CD14-positive monocyte (primary cell): Measurements from ENCODE around the gene CELF4. TPM values are rescaled to one million over a fixed set of nuclear protein-coding genes. Genes with fewer than 3 reads are reported as not detected.

Experiments
- DNase-seq, 3 donors: peaks; one replicate each; pipeline ENCODE4 v3.0.0-alpha.2; 2011 to 2022
- H2AFZ ChIP-seq: 2 replicates; pipeline ENCODE4 v1.6.0; 2012; ENCODE audit warnings: mild to moderate bottlenecking, low read depth, low read length, inconsistent platforms; ENCODE audit not compliant: insufficient read depth, poor library complexity, severe bottlenecking
- H3K27ac ChIP-seq, 2 donors: 1 replicate in 1 of 2; 2 replicates in 1 of 2; pipeline ENCODE4 v1.5.1; 2012 to 2013; ENCODE audit warnings: low read length in 2 of 2, control low read depth in 1 of 2, inconsistent platforms in 1 of 2, low read depth in 1 of 2, mild to moderate bottlenecking in 1 of 2
- H3K27me3 ChIP-seq, 2 donors: one replicate each; pipeline versions ENCODE4 v1.6.0 to v1.6.1; 2011 to 2013; ENCODE audit warnings: low read length in 2 of 2; ENCODE audit not compliant: control insufficient read depth in 2 of 2, insufficient read depth in 2 of 2
- H3K36me3 ChIP-seq, 2 donors: replicated peaks in 1 of 2; 1 replicate in 1 of 2; 2 replicates in 1 of 2; pipeline versions ENCODE4 v1.5.1 to v1.6.1; 2012 to 2013; ENCODE audit warnings: low read length in 2 of 2, control low read depth in 1 of 2, inconsistent platforms in 1 of 2, mild to moderate bottlenecking in 1 of 2; ENCODE audit not compliant: insufficient read depth in 2 of 2, control insufficient read depth in 1 of 2
- H3K4me1 ChIP-seq, 2 donors: 1 replicate in 1 of 2; 2 replicates in 1 of 2; pipeline versions ENCODE4 v1.5.1 to v1.6.1; 2012 to 2013; ENCODE audit warnings: low read length in 2 of 2, control low read depth in 1 of 2, inconsistent platforms in 1 of 2, mild to moderate bottlenecking in 1 of 2, moderate library complexity in 1 of 2; ENCODE audit not compliant: insufficient read depth in 2 of 2, control insufficient read depth in 1 of 2
- H3K4me2 ChIP-seq: replicated peaks from 2 replicates; pipeline ENCODE3; 2012; ENCODE audit warnings: low read length, moderate library complexity, mild to moderate bottlenecking; ENCODE audit not compliant: poor library complexity, severe bottlenecking; ENCODE audit errors: extremely low read depth
- H3K4me3 ChIP-seq, 3 experiments: fragments of 200-600 bp in 1 of 3; sonication (generic) in 1 of 3; replicated peaks in 1 of 3; 1 replicate in 2 of 3; 2 replicates in 1 of 3; pipeline ENCODE4 v1.5.1; 2011 to 2013; ENCODE audit warnings: low read length in 3 of 3, mild to moderate bottlenecking in 3 of 3, control low read depth in 2 of 3, low read depth in 2 of 3, inconsistent platforms in 1 of 3, moderate library complexity in 1 of 3
- H3K79me2 ChIP-seq: 2 replicates; pipeline ENCODE4 v1.6.0; 2012; ENCODE audit warnings: mild to moderate bottlenecking, control low read depth, inconsistent platforms, low read length, moderate library complexity; ENCODE audit not compliant: insufficient read depth
- H3K9ac ChIP-seq: 2 replicates; pipeline ENCODE4 v1.6.0; 2017; ENCODE audit warnings: low read length, mild to moderate bottlenecking; ENCODE audit not compliant: insufficient read depth, poor library complexity, severe bottlenecking
- H3K9me3 ChIP-seq, 2 donors: replicated peaks in 1 of 2; 1 replicate in 1 of 2; 2 replicates in 1 of 2; pipeline versions ENCODE4 v1.5.1 to v1.6.1; 2012 to 2013; ENCODE audit warnings: low read length in 2 of 2, control low read depth in 1 of 2; ENCODE audit not compliant: control insufficient read depth in 1 of 2, insufficient read depth in 1 of 2
- H4K20me1 ChIP-seq: 2 replicates; pipeline ENCODE4 v1.6.0; 2012; ENCODE audit warnings: mild to moderate bottlenecking, low read length, control low read depth, moderate library complexity; ENCODE audit not compliant: insufficient read depth
- H3K27ac Mint-ChIP-seq, 7 donors: one replicate each; pipeline ENCODE4 v1.8.0; 2020; ENCODE audit warnings: mild to moderate bottlenecking in 7 of 7, mixed read lengths in 7 of 7, moderate library complexity in 6 of 7, inconsistent platforms in 2 of 7
- H3K27me3 Mint-ChIP-seq, 3 donors: one replicate each; pipeline ENCODE4 v1.8.0; 2021 to 2022; ENCODE audit warnings: low read depth in 3 of 3, mild to moderate bottlenecking in 3 of 3, mixed read lengths in 3 of 3, moderate library complexity in 3 of 3, inconsistent platforms in 1 of 3
- H3K36me3 Mint-ChIP-seq, 2 donors: one replicate each; pipeline ENCODE4 v1.8.0; 2020; ENCODE audit warnings: mixed read lengths in 2 of 2, inconsistent platforms in 1 of 2, mild to moderate bottlenecking in 1 of 2
- H3K4me1 Mint-ChIP-seq: one replicate; pipeline ENCODE4 v1.8.0; 2020; ENCODE audit warnings: mild to moderate bottlenecking, mixed read lengths
- H3K4me3 Mint-ChIP-seq, 2 donors: one replicate each; pipeline ENCODE4 v1.8.0; 2020; ENCODE audit warnings: mild to moderate bottlenecking in 2 of 2, mixed read lengths in 2 of 2, moderate library complexity in 1 of 2
- H3K9me3 Mint-ChIP-seq, 7 donors: one replicate each; pipeline ENCODE4 v1.8.0; 2020 to 2022; ENCODE audit warnings: mixed read lengths in 7 of 7, mild to moderate bottlenecking in 6 of 7, moderate library complexity in 6 of 7, inconsistent platforms in 2 of 7
- WGBS: methylation state at CpG from one replicate; pipeline ENCODE4 v1.1.5; 2013; ENCODE audit warnings: missing lambda C conversion rate; ENCODE audit not compliant: insufficient coverage; 5-methylcytosine and 5-hydroxymethylcytosine counted together
- intact Hi-C, 2 donors: fragments of 100-400 bp; cut with micrococcal nuclease; formaldehyde crosslinking; loops; one replicate each; pipeline versions ENCODE4 v1.15.0 to v1.15.1; 2023
- polyA plus RNA-seq, 3 donors: library from polyadenylated mRNA; depleted of rRNA in 1 of 3; unstranded in 2 of 3; stranded (reverse) in 1 of 3; fragments of 300-500 nt in 2 of 3; fragments of >200 nt in 1 of 3; fragmentation: Illumina TruSeq in 2 of 3; gene quantifications; 1 replicate in 2 of 3; 2 replicates in 1 of 3; pipeline ENCODE4 v1.2.3, GENCODE V29; 2012 to 2021
- TF ChIP-seq, protein P1 (sequence below): fragments of 200-600 bp; IDR thresholded peaks from one replicate; pipeline ENCODE4 v1.8.0; 2022; ENCODE audit warnings: antibody characterized with exemption, mild to moderate bottlenecking

Gene CELF4
- polyA plus RNA-seq, 3 donors, result not detected

DNA sequence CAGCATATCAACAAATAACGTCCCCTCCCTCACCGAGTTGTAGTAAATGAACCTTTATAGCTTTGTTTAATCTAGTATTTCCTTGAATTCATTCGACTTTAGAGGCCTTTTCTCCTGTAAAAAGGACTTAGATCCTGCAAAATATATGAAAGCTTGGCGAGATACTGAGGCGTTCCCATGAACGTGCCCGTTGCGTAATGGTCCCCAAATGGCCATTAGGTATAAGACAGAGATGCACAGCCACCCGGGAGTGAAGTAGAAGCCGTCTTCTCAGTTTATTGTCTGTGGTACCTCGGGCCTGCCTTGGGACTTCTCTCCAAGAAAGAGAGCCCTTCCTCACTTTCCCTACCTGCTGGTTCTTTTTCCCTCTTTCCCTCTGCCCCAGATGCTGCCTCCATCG lies 310.6 kb downstream of the CELF4 start:
- Histone ChIP-seq H3K4me1 (no peaks in the 10 kb centered on the region), H3K79me2 (no peaks in the 10 kb centered on the region), H3K27me3 (peaks cover 24 to 49% of the 10 kb centered on the region in 2 donors), H3K9ac (no peak overlapping the region), H3K36me3 (no peaks in the 10 kb centered on the region), H3K4me2 (no peak overlapping the region), H3K9me3 (no peaks in the 10 kb centered on the region), H4K20me1 (no peaks in the 10 kb centered on the region), H3K27ac (no peak overlapping the region), H3K4me3 (no peak overlapping the region), H2AFZ (no peak overlapping the region)
- Mint-ChIP-seq H3K9me3 (peaks cover 0 to 13% (median 3%) of the 10 kb centered on the region in 7 donors), H3K27me3 (peaks cover 47 to 61% (median 52%) of the 10 kb centered on the region in 3 donors), H3K36me3 (peaks cover 0 to 3% of the 10 kb centered on the region in 2 donors), H3K27ac (no peak overlapping the region), H3K4me1 (peaks cover 2% of the 10 kb centered on the region), H3K4me3 (peak overlapping the region in 1 of 2 donors; percentile 82)
- DNase-seq, result no peak
- 86% methylated on average over 6 of the region's 12 CpGs for WGBS
- intact Hi-C loops, result no loop called here
- TF ChIP-seq, protein P1, sequence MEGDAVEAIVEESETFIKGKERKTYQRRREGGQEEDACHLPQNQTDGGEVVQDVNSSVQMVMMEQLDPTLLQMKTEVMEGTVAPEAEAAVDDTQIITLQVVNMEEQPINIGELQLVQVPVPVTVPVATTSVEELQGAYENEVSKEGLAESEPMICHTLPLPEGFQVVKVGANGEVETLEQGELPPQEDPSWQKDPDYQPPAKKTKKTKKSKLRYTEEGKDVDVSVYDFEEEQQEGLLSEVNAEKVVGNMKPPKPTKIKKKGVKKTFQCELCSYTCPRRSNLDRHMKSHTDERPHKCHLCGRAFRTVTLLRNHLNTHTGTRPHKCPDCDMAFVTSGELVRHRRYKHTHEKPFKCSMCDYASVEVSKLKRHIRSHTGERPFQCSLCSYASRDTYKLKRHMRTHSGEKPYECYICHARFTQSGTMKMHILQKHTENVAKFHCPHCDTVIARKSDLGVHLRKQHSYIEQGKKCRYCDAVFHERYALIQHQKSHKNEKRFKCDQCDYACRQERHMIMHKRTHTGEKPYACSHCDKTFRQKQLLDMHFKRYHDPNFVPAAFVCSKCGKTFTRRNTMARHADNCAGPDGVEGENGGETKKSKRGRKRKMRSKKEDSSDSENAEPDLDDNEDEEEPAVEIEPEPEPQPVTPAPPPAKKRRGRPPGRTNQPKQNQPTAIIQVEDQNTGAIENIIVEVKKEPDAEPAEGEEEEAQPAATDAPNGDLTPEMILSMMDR, result no peak

- no peaks in the 10 kb centered on the region for H3K36me3 ChIP-seq
- H3K27ac ChIP-seq, result no peak overlapping the region
- intact Hi-C loops, result no loop called here
- no peak for DNase-seq
- no peak overlapping the region for H3K4me2 ChIP-seq
- no peaks in the 10 kb centered on the region for H3K9me3 ChIP-seq
- Mint-ChIP-seq H3K4me3 (peak overlapping the region in 1 of 2 donors; percentile 82), H3K9me3 (peaks cover 0 to 13% (median 3%) of the 10 kb centered on the region in 7 donors), H3K4me1 (peaks cover 2% of the 10 kb centered on the region), H3K36me3 (peaks cover 0 to 3% of the 10 kb centered on the region in 2 donors), H3K27me3 (peaks cover 46 to 61% (median 52%) of the 10 kb centered on the region in 3 donors), H3K27ac (no peak overlapping the region)
- 7% methylated on average over 49 of the region's 49 CpGs for WGBS
- no peak overlapping the region for H3K9ac ChIP-seq
- H2AFZ ChIP-seq, result no peak overlapping the region
- peaks cover 24 to 49% of the 10 kb centered on the region in 2 donors for H3K27me3 ChIP-seq
- H3K4me1 ChIP-seq, result no peaks in the 10 kb centered on the region
- H4K20me1 ChIP-seq, result no peaks in the 10 kb centered on the region
- TF ChIP-seq, protein P1, result no peak
- no peaks in the 10 kb centered on the region for H3K79me2 ChIP-seq
- no peak overlapping the region for H3K4me3 ChIP-seq
Observed at GRCh38 chr18:37254236-37254754, 311.3 kb downstream of the CELF4 start.
